Measurements from ENCODE around the gene ZBTB33. TPM values are rescaled to one million over a fixed set of nuclear protein-coding genes. Genes with fewer than 3 reads are reported as not detected.

Gene ZBTB33
- total RNA-seq, 1 donor from 2014 or later: 13.0 TPM

GRCh38 chrX:120238933-120239332 lies 11.7 kb upstream of the ZBTB33 start:
- Mint-ChIP-seq H3K27ac (no peak overlapping the region), H3K36me3 (ENCODE audit: low read depth) (no peaks in the 10 kb centered on the region), H3K4me1 (ENCODE audit: low read depth) (peaks cover 7% of the 10 kb centered on the region), H3K9me3 (no peaks in the 10 kb centered on the region), H3K4me3 (no peak overlapping the region), H3K27me3 (ENCODE audit: insufficient read depth) (no peaks in the 10 kb centered on the region)
- DNase-seq (ENCODE audit: low spot score): no peak
- intact Hi-C loops (cut with micrococcal nuclease): no loop called here

- H3K36me3 Mint-ChIP-seq (ENCODE audit: low read depth): no peaks in the 10 kb centered on the region
- intact Hi-C loops (cut with micrococcal nuclease): no loop called here
- H3K4me3 Mint-ChIP-seq: no peak overlapping the region
- no peaks in the 10 kb centered on the region for H3K9me3 Mint-ChIP-seq
- H3K27ac Mint-ChIP-seq: no peak overlapping the region
- peaks cover 19% of the 10 kb centered on the region for H3K4me1 Mint-ChIP-seq (ENCODE audit: low read depth)
- no peak for DNase-seq (ENCODE audit: low spot score)
- H3K27me3 Mint-ChIP-seq (ENCODE audit: insufficient read depth): no peaks in the 10 kb centered on the region
Measured at GRCh38 chrX:120242813-120243212, 7.8 kb upstream of the ZBTB33 start.

- Mint-ChIP-seq H3K36me3 (ENCODE audit: low read depth) (no peaks in the 10 kb centered on the region), H3K27me3 (ENCODE audit: insufficient read depth) (no peaks in the 10 kb centered on the region), H3K4me1 (ENCODE audit: low read depth) (peaks cover 19% of the 10 kb centered on the region), H3K9me3 (no peaks in the 10 kb centered on the region), H3K27ac (peak overlapping the region; percentile 73), H3K4me3 (peak overlapping the region; percentile 98)
- intact Hi-C loops (cut with micrococcal nuclease): loop anchor here (2.0 kb wide), 1 partner anchor 302 kb away; the partner anchor contains the start of gene NKAP
- no peak for DNase-seq (ENCODE audit: low spot score)
Measured at GRCh38 chrX:120244395-120244734, 6.2 kb upstream of the ZBTB33 start.

- Mint-ChIP-seq H3K36me3 (ENCODE audit: low read depth) (no peaks in the 10 kb centered on the region), H3K27ac (peak overlapping the region; percentile 63), H3K4me1 (ENCODE audit: low read depth) (peaks cover 20% of the 10 kb centered on the region), H3K4me3 (peak overlapping the region; percentile 98), H3K27me3 (ENCODE audit: insufficient read depth) (no peaks in the 10 kb centered on the region), H3K9me3 (no peaks in the 10 kb centered on the region)
- DNase-seq (ENCODE audit: low spot score): peak; percentile 20
- intact Hi-C loops (cut with micrococcal nuclease): loop anchor here (2.0 kb wide), 1 partner anchor 302 kb away; the partner anchor contains the start of gene NKAP
Measured at GRCh38 chrX:120244735-120245498, 5.7 kb upstream of the ZBTB33 start.

- intact Hi-C loops (cut with micrococcal nuclease): loop anchor here (1.0 to 10.0 kb wide), 8 partner anchors 58 to 1904 kb away; partner anchors contain the start of genes C1GALT1C1, CUL4B, MCTS1 and NDUFA1
- H3K4me3 Mint-ChIP-seq: peak overlapping the region; percentile 96
- no peaks in the 10 kb centered on the region for H3K9me3 Mint-ChIP-seq
- H3K27me3 Mint-ChIP-seq (ENCODE audit: insufficient read depth): no peaks in the 10 kb centered on the region
- DNase-seq (ENCODE audit: low spot score): peak; percentile 2
- peaks cover 23% of the 10 kb centered on the region for H3K36me3 Mint-ChIP-seq (ENCODE audit: low read depth)
- peaks cover 17% of the 10 kb centered on the region for H3K4me1 Mint-ChIP-seq (ENCODE audit: low read depth)
- peak overlapping the region; percentile 86 for H3K27ac Mint-ChIP-seq
Measured at GRCh38 chrX:120251471-120252011, 929 bp downstream of the ZBTB33 start.

- peaks cover 30% of the 10 kb centered on the region for H3K36me3 Mint-ChIP-seq (ENCODE audit: low read depth)
- peaks cover 21% of the 10 kb centered on the region for H3K4me1 Mint-ChIP-seq (ENCODE audit: low read depth)
- no peak for DNase-seq (ENCODE audit: low spot score)
- H3K27me3 Mint-ChIP-seq (ENCODE audit: insufficient read depth): no peaks in the 10 kb centered on the region
- intact Hi-C loops (cut with micrococcal nuclease): loop anchor here (5.0 to 10.0 kb wide), 3 partner anchors 234 to 1906 kb away; partner anchors contain the start of gene WDR44
- H3K9me3 Mint-ChIP-seq: no peaks in the 10 kb centered on the region
- no peak overlapping the region for H3K4me3 Mint-ChIP-seq
- H3K27ac Mint-ChIP-seq: no peak overlapping the region
Measured at GRCh38 chrX:120253784-120254183, 3.2 kb downstream of the ZBTB33 start.

GRCh38 chrX:120260369-120260768 lies 9.8 kb downstream of the ZBTB33 start:
- peaks cover 7% of the 10 kb centered on the region for H3K36me3 Mint-ChIP-seq (ENCODE audit: low read depth)
- no peaks in the 10 kb centered on the region for H3K9me3 Mint-ChIP-seq
- H3K27me3 Mint-ChIP-seq (ENCODE audit: insufficient read depth): no peaks in the 10 kb centered on the region
- intact Hi-C loops (cut with micrococcal nuclease): no loop called here
- H3K4me3 Mint-ChIP-seq: no peak overlapping the region
- H3K27ac Mint-ChIP-seq: no peak overlapping the region
- peaks cover 5% of the 10 kb centered on the region for H3K4me1 Mint-ChIP-seq (ENCODE audit: low read depth)
- DNase-seq (ENCODE audit: low spot score): no peak

GRCh38 chrX:120262859-120263708 lies 12.5 kb downstream of the ZBTB33 start:
- DNase-seq (ENCODE audit: low spot score): no peak
- intact Hi-C loops (cut with micrococcal nuclease): no loop called here
- no peaks in the 10 kb centered on the region for H3K27me3 Mint-ChIP-seq (ENCODE audit: insufficient read depth)
- no peak overlapping the region for H3K27ac Mint-ChIP-seq
- H3K4me1 Mint-ChIP-seq (ENCODE audit: low read depth): no peaks in the 10 kb centered on the region
- H3K9me3 Mint-ChIP-seq: no peaks in the 10 kb centered on the region
- no peaks in the 10 kb centered on the region for H3K36me3 Mint-ChIP-seq (ENCODE audit: low read depth)
- no peak overlapping the region for H3K4me3 Mint-ChIP-seq

- no peaks in the 10 kb centered on the region for H3K36me3 Mint-ChIP-seq (ENCODE audit: low read depth)
- H3K27me3 Mint-ChIP-seq (ENCODE audit: insufficient read depth): no peaks in the 10 kb centered on the region
- intact Hi-C loops (cut with micrococcal nuclease): no loop called here
- no peaks in the 10 kb centered on the region for H3K9me3 Mint-ChIP-seq
- DNase-seq (ENCODE audit: low spot score): no peak
- no peak overlapping the region for H3K27ac Mint-ChIP-seq
- H3K4me3 Mint-ChIP-seq: no peak overlapping the region
- H3K4me1 Mint-ChIP-seq (ENCODE audit: low read depth): peaks cover 4% of the 10 kb centered on the region
Measured at GRCh38 chrX:120264341-120264740, 13.7 kb downstream of the ZBTB33 start.

GRCh38 chrX:120269373-120270035 lies 18.9 kb downstream of the ZBTB33 start:
- no peak overlapping the region for H3K4me3 Mint-ChIP-seq
- H3K27me3 Mint-ChIP-seq (ENCODE audit: insufficient read depth): peaks cover 2% of the 10 kb centered on the region
- H3K36me3 Mint-ChIP-seq (ENCODE audit: low read depth): no peaks in the 10 kb centered on the region
- intact Hi-C loops (cut with micrococcal nuclease): no loop called here
- H3K9me3 Mint-ChIP-seq: no peaks in the 10 kb centered on the region
- peaks cover 6% of the 10 kb centered on the region for H3K4me1 Mint-ChIP-seq (ENCODE audit: low read depth)
- no peak for DNase-seq (ENCODE audit: low spot score)
- no peak overlapping the region for H3K27ac Mint-ChIP-seq

GRCh38 chrX:120270567-120270966 lies 20.0 kb downstream of the ZBTB33 start:
- Mint-ChIP-seq H3K4me1 (ENCODE audit: low read depth) (peaks cover 6% of the 10 kb centered on the region), H3K9me3 (no peaks in the 10 kb centered on the region), H3K36me3 (ENCODE audit: low read depth) (no peaks in the 10 kb centered on the region), H3K27ac (no peak overlapping the region), H3K4me3 (no peak overlapping the region), H3K27me3 (ENCODE audit: insufficient read depth) (peaks cover 2% of the 10 kb centered on the region)
- no peak for DNase-seq (ENCODE audit: low spot score)
- intact Hi-C loops (cut with micrococcal nuclease): no loop called here

- Mint-ChIP-seq H3K27me3 (ENCODE audit: insufficient read depth) (peaks cover 2% of the 10 kb centered on the region), H3K4me1 (ENCODE audit: low read depth) (peaks cover 6% of the 10 kb centered on the region), H3K9me3 (no peaks in the 10 kb centered on the region), H3K4me3 (no peak overlapping the region), H3K27ac (no peak overlapping the region), H3K36me3 (ENCODE audit: low read depth) (no peaks in the 10 kb centered on the region)
- intact Hi-C loops (cut with micrococcal nuclease): no loop called here
- DNase-seq (ENCODE audit: low spot score): no peak
Measured at GRCh38 chrX:120271218-120271617, 20.6 kb downstream of the ZBTB33 start.
